ENCODE measurements around the gene LGALS3.

DNA sequence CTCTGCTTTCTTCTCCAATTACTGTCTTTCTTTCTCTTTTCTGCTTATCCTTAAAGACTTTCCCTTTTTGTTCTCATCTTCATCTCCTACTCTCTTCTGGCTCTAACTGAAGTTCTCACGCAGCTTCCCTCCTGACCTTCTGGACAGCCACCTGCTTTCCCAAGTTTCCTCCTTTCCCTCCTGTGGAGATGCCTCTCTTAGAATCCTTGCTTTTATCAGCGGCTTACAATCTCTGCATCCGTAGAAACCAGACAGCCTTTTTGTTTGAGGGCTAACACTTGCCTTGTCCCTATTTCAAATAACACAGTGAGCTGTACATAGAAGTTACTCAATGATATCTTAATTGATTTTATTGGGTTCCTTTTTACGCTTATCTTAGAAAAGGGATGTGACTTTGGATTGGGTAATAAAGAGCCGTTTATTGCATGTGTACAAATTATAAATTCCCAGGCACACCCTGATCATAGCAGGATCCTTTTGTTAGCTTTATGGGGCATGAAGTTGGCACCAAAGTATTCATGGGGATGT, 2.1 kb upstream of the LGALS3 start:
- no peak for TF ChIP-seq ZNF610 (tag by site-specific recombination; IDR thresholded peaks at IDR 0.05; ENCODE audit: borderline replicate concordance)
- no peak for TF ChIP-seq GLI2 (tag by site-specific recombination; IDR thresholded peaks at IDR 0.05; ENCODE audit: borderline replicate concordance, low read depth)
- TF ChIP-seq SP2 (tag by site-specific recombination; IDR thresholded peaks at IDR 0.05): no peak
- no peak for TF ChIP-seq ZNF701 (tag by site-specific recombination; IDR thresholded peaks at IDR 0.05)
- TF ChIP-seq ZNF23 (tag by site-specific recombination; IDR thresholded peaks at IDR 0.05; ENCODE audit: borderline replicate concordance): no peak
- no peak for TF ChIP-seq ZNF274 (IDR thresholded peaks at IDR 0.05; ENCODE audit: low read length)
- TF ChIP-seq ZNF274 (tag by site-specific recombination; IDR thresholded peaks at IDR 0.05; ENCODE audit: borderline replicate concordance): no peak
- TF ChIP-seq, protein P1, sequence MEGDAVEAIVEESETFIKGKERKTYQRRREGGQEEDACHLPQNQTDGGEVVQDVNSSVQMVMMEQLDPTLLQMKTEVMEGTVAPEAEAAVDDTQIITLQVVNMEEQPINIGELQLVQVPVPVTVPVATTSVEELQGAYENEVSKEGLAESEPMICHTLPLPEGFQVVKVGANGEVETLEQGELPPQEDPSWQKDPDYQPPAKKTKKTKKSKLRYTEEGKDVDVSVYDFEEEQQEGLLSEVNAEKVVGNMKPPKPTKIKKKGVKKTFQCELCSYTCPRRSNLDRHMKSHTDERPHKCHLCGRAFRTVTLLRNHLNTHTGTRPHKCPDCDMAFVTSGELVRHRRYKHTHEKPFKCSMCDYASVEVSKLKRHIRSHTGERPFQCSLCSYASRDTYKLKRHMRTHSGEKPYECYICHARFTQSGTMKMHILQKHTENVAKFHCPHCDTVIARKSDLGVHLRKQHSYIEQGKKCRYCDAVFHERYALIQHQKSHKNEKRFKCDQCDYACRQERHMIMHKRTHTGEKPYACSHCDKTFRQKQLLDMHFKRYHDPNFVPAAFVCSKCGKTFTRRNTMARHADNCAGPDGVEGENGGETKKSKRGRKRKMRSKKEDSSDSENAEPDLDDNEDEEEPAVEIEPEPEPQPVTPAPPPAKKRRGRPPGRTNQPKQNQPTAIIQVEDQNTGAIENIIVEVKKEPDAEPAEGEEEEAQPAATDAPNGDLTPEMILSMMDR (tag by site-specific recombination; IDR thresholded peaks at IDR 0.05): no peak

All from HEK293 (cell line).